Activated CD4-positive, alpha-beta T cell treated with anti-CD3 and anti-CD28 coated beads, Interleukin-2, Interleukin-4, amounts not matched to agents 100 ng/mL and 50 ng/mL, durations not matched to agents 16 hours and 8 hours (primary cell): ENCODE data around the gene IPMK.

ENCODE experiments used
- DNase-seq: peaks from one replicate; pipeline ENCODE4 v3.0.0-alpha.2; 2020; ENCODE audit warnings: low spot score

The IPMK gene

GRCh38 chr10:58153751-58154150 is 113.9 kb downstream of the IPMK start:
- DNase-seq, result no peak

DNA sequence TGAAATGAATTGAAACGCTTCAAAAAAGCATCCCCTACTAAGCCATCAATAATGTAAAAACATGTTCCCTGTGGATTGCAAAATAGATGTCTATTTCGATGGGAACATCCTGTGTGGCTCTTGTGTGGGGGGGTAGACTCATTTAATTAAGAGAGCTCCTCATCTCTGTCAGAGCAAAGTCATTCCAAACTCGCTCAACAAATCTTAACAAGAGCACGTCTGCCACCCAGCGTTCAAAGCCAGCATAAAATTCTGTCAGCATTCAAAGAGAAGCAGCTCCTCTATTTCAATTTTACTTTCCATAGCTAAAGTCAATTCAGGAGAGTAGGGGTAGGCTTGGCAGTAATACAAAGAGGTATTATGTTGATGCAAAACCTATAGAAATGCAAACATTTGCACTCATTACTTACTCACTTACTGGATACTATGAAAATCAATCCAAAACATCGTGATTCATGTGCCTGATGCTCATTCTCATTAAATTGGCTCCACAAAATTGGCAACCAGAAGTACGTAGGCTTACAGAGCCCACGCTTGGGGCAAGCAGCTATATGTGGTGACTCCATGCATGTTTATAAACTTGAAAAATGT is 114.9 kb downstream of the IPMK start:
- peak; percentile 45 for DNase-seq

- no peak for DNase-seq
Measured at GRCh38 chr10:58150290-58150689, 117.4 kb downstream of the IPMK start.

DNA sequence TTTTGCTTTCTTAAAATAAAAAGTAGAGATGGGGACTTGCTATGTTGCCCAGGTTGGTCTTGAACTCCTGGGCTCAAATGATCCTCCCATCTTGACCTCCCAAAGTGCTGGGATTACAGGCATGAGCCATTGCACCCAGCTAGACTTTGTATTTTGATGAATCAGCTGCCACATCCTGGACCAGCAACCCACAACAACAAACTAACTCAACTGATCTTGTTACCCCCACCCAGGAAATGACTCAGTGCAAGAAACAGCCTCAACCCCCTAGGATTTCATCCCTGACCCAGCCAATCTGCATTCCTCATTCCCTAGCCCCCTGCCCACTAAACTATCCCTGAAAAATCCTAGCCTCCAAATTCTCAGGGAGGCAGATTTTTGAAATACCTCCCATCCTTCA is 123.8 kb downstream of the IPMK start:
- no peak for DNase-seq
